HTR-8/SVneo (cell line): ENCODE results near the gene HLF.

ENCODE experiments used
- DNase-seq: peaks from one replicate; pipeline ENCODE4 v3.0.0; 2011; ENCODE audit warnings: low spot score, mixed read lengths; ENCODE audit not compliant: insufficient read length
- FAIRE-seq: peaks from 2 replicates; lab custom pipeline; 2011; peaks lifted over from hg19 to GRCh38; lab: Jason Lieb, UNC

HLF gene

DNA sequence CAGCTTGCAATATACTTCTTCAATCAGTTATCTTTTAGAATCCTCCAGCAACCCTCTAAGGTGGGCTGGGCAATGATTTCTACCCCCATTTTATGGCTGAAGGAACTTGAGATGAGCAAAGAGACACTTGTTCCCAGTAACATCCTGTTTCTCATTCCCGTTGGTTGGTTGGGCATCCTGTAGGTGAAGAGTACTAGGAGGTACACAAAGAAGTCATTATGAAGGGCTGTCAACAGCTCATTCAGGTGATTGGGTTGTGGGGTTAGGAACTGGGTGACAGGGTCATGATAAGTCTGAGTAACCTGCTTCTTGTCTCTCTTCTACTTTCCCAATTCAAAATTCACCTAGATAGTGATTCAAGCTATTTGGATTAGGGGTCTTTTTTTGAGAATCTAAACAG, 80.4 kb downstream of the HLF start:
- FAIRE-seq (no peak), DNase-seq (no peak)

DNA sequence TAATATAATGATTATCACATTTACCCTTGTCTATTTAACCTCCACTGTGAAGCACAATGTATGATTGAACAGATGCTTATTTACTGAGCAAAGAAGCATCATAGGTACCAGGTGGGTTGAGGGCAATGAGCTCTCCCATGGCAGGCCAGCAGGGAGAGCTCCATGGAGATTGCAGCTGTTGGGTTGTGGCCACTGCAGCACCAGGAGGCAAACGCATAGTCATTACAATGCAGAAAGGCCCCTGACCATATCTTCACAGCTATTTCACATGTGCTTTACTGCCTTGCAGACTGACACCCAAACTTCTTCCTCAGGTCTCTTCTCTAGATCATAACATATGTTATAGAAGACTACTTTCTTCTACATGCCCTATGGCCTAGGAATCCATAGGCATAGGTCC, 81.9 kb downstream of the HLF start:
- FAIRE-seq (no peak), DNase-seq (no peak)

DNA sequence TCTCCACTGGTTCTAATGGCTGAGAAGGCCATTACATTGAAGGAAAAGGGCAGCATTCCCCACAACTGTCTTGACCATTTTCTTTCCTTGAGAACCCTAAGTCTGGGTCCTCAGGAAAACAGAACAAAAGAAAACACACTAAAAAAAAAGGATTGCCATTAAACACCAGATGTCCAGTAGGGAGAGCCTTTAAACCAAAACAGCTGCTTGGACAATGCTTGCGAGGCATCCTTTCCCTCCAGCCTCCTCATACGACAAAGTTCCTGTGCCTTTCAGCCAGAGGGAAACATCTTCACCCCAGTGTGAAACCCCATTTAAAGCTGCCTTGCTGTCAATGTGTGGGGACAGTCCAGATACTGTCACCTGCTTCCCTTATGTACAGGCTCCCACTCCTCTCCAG, 82.6 kb downstream of the HLF start:
- FAIRE-seq (peak; percentile 33), DNase-seq (no peak)

DNA sequence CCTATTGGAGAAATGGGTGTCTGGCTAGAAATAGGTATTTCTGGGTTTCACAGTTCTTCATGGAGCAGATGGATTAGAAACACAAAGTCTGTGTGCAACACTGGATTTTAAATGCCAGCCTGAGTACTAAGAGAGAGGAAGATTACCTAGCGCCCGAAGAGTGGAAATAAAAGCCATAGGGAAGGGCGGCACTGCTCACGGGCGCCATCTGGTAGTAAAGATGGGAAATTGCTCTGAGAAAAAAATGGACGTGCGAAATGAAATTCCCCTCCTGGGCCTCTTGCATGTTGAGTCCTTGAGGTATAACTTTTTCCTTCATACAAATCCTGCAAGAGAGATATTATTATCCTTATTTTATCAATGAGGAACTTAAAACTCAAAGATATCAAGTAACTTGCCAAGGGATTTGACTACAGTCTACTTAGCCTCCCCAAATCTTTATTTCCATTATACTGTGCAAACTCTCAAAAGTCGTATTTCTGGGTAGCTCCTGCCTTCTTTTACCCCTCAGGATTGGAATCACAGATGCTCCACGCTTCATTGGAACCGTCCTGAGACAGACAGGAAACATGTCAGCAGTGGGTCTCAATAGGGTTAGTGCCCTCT, 84.1 kb downstream of the HLF start:
- FAIRE-seq = peak; percentile 55
- DNase-seq = peak; percentile 49

DNA sequence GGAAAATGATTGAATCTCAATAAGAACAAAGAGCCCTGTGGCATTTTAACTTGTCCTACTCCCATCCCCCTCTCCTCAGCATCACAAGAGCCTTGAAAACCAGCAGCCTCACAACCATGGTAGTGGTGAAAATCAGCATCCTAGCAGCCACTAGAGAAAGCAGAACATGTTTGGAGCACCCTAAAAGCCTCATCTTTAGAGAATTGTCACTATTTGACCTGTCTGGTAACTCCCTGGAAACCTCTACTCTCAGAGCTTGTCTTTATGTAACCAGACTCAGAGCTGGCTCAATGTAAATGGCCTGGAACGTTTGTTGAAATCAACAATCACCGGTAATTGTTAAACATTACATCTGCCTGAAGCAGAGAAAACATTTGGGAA, 86.1 kb downstream of the HLF start:
- DNase-seq (no peak), FAIRE-seq (no peak)

DNA sequence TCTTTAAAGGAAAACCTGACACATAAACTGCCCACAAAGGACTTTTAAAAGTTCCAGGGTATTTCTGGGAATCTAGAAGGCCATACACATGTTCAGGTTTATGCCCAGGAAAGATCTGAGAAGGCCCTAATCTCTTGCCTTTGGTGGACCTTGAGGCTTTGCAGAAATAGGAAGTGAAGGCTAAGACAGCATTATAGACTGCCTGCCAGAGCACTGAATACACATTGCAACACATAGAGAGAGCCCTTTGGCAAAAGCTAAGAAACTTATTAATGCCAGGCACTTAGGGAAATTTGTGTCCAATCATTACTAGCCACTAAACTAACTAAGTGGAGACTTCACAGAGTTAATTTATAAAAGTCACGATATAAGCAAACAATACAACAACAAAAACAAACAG, 86.5 kb downstream of the HLF start:
- FAIRE-seq (no peak), DNase-seq (no peak)

DNA sequence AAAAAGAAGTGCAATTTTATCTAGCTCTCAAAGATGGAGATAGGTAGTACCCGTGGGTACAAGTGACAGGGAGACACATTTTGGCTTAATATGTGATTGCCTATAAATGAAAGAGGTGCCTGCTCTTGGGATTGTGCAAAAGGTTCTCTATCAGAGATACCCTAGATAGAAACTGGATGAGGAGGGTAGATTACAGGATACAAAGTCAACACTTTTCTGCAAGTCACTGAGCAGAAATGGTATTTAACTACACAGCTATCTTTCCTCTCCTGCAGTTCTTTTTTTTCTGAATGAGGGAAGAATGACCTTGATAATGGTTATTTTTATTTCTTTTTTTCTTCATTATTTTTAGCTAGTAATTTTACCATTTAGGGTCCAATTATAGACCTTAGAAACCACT, 89.2 kb downstream of the HLF start:
- DNase-seq (no peak), FAIRE-seq (no peak)

DNA sequence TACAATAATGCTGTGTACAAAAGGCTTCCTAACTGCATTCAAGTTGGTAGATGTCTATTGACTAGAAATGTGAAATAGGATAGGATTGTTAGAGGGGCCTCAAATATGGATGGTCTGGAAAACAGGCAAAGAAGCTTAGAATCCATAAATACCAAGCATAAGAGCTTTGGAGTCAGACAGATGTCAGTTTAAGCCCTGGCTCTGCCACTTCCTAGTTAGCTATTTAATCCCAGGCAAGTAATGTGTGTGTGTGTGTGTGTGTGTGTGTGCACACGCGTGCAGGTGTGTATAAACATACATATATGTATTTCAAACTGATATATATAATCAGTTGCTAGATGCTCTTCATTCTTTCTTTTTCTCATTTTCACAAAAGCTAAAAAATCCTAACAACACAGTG, 90.2 kb downstream of the HLF start:
- FAIRE-seq (no peak), DNase-seq (no peak)

DNA sequence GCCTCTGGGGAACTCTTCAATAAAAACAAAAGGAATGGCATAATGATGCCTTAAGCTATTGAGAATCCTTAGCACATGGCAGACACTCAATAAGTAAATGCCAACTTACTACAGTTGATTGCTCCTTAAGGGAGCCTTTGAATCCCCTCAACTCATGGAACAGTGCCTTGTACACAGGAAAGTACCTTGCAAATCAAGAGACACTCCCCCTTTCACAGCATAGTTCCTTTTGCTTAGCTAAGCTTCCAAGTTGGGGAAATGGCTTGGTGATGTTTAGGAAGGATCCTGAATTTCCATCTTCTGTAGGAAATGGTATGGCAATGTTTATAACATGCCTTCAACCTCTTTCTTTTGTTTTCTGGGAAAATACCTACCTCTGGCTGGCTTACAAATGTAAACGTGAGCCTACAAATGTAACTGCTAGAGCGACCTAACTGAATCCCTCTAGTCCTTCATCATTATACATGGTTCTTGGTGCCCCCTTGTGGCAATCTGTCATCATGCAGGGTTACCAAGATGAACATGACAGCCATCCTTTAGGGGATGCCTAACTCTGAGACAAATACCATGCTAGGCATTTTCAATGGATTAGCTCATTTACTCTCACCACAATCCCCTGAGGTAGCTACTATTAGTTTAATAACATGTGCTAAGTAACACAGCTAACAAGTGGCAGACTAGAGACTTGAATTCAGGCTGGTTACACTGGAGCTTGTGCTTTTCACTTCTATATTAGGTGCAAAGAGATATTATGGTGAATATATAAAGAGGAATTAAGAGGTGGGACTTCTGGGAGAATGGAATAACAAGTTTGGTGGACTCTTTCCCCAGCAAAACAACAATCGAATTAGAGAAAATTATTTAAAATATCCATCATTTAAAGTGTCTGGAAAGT, 91.9 kb downstream of the HLF start:
- FAIRE-seq (peak; percentile 89), DNase-seq (peak; percentile 78)

DNA sequence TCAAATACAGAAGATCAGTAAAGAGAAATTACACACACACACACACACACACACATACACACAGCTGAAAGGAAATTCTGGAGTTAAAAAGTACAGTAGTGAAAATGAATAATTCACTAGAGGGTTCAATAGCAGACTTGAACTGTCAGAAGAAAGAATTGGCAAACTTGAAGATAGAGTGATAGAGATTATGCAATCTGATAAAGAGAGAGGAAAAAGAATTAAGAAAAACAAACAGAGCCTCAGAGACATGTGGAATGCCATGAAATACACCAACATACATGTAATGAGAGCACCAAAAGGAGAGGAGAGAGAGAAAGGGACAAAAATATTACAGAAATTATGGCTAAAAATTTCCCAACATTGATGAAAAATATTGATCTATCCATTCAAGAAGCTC, 96.2 kb downstream of the HLF start:
- no peak for FAIRE-seq
- DNase-seq = no peak

DNA sequence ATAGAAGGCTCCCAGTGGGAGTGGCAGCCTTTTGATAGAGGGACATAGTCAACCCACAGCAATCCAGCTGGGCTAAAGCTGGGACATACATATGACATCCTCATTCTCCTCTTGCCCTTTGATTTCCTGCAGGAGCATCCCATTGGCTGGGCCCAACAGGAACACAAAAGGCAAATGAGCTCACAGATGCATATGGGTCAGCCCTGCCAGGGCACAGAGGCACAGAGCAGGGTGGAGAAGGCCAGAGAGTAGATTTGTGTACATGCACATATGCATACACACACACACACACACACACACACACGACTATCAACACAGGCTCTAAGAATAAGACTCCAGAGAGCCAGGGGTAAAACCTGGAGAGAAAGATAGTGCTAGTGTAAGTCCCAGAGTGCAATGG, 98.3 kb downstream of the HLF start:
- DNase-seq = no peak
- FAIRE-seq = no peak

DNA sequence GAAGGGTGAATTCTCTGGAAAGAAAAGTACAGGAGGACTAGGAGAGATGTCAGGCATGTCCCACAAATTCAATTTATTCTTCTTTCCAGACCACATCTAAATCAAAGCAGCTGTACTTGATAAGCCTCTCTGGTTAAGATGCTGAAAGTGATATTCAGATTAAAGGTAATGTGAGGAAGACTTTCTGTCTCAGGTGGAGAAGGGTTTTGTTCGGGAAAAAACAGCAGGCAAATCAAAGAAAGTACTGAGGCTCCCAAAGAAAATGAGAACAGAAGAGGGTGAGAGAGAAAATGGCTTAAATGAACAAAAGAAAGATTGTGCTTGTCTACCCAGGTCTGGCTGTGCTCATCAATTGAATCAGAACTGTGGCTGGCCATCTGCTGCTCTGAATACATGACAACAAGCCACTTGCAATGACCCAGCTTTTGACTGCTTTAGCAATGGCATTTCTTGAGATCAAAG, 101.3 kb downstream of the HLF start:
- DNase-seq = no peak
- FAIRE-seq = no peak

DNA sequence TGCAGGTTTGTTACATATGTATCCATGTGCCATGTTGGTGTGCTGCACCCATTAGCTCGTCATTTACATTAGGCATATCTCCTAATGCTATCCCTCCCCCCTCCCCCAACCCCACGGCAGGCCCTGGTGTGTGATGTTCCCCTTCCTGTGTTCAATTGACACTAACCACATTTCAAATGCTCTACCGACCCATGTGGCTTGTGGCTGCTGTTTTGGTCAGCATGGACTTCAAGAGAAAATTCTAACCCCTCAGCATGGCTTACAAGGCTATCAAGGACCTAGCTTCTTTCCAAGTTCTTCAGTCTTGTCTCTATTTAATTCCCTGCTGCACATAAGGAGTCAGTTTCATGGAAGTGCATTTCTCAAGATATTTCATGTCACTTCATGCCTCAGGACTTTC, 103.9 kb downstream of the HLF start:
- FAIRE-seq (no peak), DNase-seq (no peak)
